Measurements from ENCODE around the gene PPP2R2D. TPM values are rescaled to one million over a fixed set of nuclear protein-coding genes. Genes with fewer than 3 reads are reported as not detected.

Gene PPP2R2D
- polyA plus RNA-seq, 1 donor (not counting 4 experiments of a cell fraction or from before 2014, with no cell fraction given) = 49.1 TPM

- Histone ChIP-seq H3K4me1 (ENCODE audit: control insufficient read depth, extremely low read depth, insufficient read depth, low read length) (no peaks in the 10 kb centered on the region), H4K20me1 (ENCODE audit: control insufficient read depth, extremely low read depth, insufficient read depth, low read length) (no peaks in the 10 kb centered on the region), H3K27me3 (ENCODE audit: control insufficient read depth, extremely low read depth, insufficient read depth, low read length) (peaks cover 19% of the 10 kb centered on the region), H3K79me2 (ENCODE audit: control insufficient read depth, insufficient read depth, low read length) (no peaks in the 10 kb centered on the region), H3K4me2 (ENCODE audit: control insufficient read depth, extremely low read depth, insufficient read depth, low read depth, low read length) (no peak overlapping the region), H2AFZ (ENCODE audit: control insufficient read depth, low read length) (no peak overlapping the region), H3K9me3 (ENCODE audit: control insufficient read depth, low read depth, low read length) (no peaks in the 10 kb centered on the region), H3K27ac (ENCODE audit: control insufficient read depth, insufficient read depth, low read length) (no peak overlapping the region), H3K4me3 (ENCODE audit: control insufficient read depth in 2 of 3, extremely low read depth in 1 of 3, insufficient read depth in 2 of 3, low read depth in 1 of 3, low read length in 3 of 3) (no peak overlapping the region), H3K9ac (ENCODE audit: control insufficient read depth, extremely low read depth, insufficient read depth, low read length) (no peak overlapping the region), H3K9me1 (ENCODE audit: control insufficient read depth, extremely low read depth, insufficient read depth, low read length) (no peaks in the 10 kb centered on the region), H3K36me3 (ENCODE audit: control insufficient read depth in 2 of 2, extremely low read depth in 1 of 2, insufficient read depth in 2 of 2, low read length in 2 of 2) (no peaks in the 10 kb centered on the region)
- dilution Hi-C loops (cut with MboI; ENCODE audit: extremely low pct_ligation_motif_present, low sequenced_read_pairs) = no loop called here
- FAIRE-seq (no peak), DNase-seq (ENCODE audit: low read depth, low spot score) (no peak)
- TF ChIP-seq EZH2 (IDR thresholded peaks at IDR 0.05; ENCODE audit: low read length) = no peak
- no peak for TF ChIP-seq CTCF (optimal IDR thresholded peaks at IDR 0.05 in 1 of 3, IDR thresholded peaks at IDR 0.05 in 1 of 3, conservative IDR thresholded peaks at IDR 0.05 in 1 of 3; ENCODE audit: extremely low read depth in 1 of 3, insufficient read depth in 2 of 3, low read length in 3 of 3)
These were observed 31.5 kb upstream of the PPP2R2D start for GRCh38 chr10:131869344-131869743.

GRCh38 chr10:131870411-131870810 lies 30.4 kb upstream of the PPP2R2D start:
- no peak for TF ChIP-seq EZH2 (IDR thresholded peaks at IDR 0.05; ENCODE audit: low read length)
- TF ChIP-seq CTCF (optimal IDR thresholded peaks at IDR 0.05 in 1 of 3, IDR thresholded peaks at IDR 0.05 in 1 of 3, conservative IDR thresholded peaks at IDR 0.05 in 1 of 3; ENCODE audit: extremely low read depth in 1 of 3, insufficient read depth in 2 of 3, low read length in 3 of 3) = no peak
- Histone ChIP-seq H3K4me3 (ENCODE audit: control insufficient read depth in 2 of 3, extremely low read depth in 1 of 3, insufficient read depth in 2 of 3, low read depth in 1 of 3, low read length in 3 of 3) (no peak overlapping the region), H2AFZ (ENCODE audit: control insufficient read depth, low read length) (no peak overlapping the region), H3K36me3 (ENCODE audit: control insufficient read depth in 2 of 2, extremely low read depth in 1 of 2, insufficient read depth in 2 of 2, low read length in 2 of 2) (no peaks in the 10 kb centered on the region), H3K4me1 (ENCODE audit: control insufficient read depth, extremely low read depth, insufficient read depth, low read length) (no peaks in the 10 kb centered on the region), H3K9me1 (ENCODE audit: control insufficient read depth, extremely low read depth, insufficient read depth, low read length) (no peaks in the 10 kb centered on the region), H4K20me1 (ENCODE audit: control insufficient read depth, extremely low read depth, insufficient read depth, low read length) (no peaks in the 10 kb centered on the region), H3K4me2 (ENCODE audit: control insufficient read depth, extremely low read depth, insufficient read depth, low read depth, low read length) (no peak overlapping the region), H3K27ac (ENCODE audit: control insufficient read depth, insufficient read depth, low read length) (no peak overlapping the region), H3K9me3 (ENCODE audit: control insufficient read depth, low read depth, low read length) (no peaks in the 10 kb centered on the region), H3K9ac (ENCODE audit: control insufficient read depth, extremely low read depth, insufficient read depth, low read length) (no peak overlapping the region), H3K79me2 (ENCODE audit: control insufficient read depth, insufficient read depth, low read length) (no peaks in the 10 kb centered on the region), H3K27me3 (ENCODE audit: control insufficient read depth, extremely low read depth, insufficient read depth, low read length) (peaks cover 19% of the 10 kb centered on the region)
- DNase-seq (ENCODE audit: low read depth, low spot score) (no peak), FAIRE-seq (no peak)
- dilution Hi-C loops (cut with MboI; ENCODE audit: extremely low pct_ligation_motif_present, low sequenced_read_pairs) = no loop called here

All from keratinocyte (primary cell).